ENCODE results near the gene PZP.

GRCh38 chr12:9112076-9112853, 95.9 kb downstream of the PZP start:
- TF ChIP-seq CTCF (IDR thresholded peaks at IDR 0.05; ENCODE audit: insufficient read depth, low read depth, low read length) = no peak
- TF ChIP-seq EZH2 (IDR thresholded peaks at IDR 0.05; ENCODE audit: insufficient read depth, low read length) = no peak

Data from astrocyte (in vitro differentiated cells and primary cell).